Stimulated activated naive B cell treated with anti-CD40 and anti-IgM and Interleukin-4, amounts not matched to agents 10 μg/mL and 1 μg/mL and 100 μg/mL, for 72 hours (primary cell): ENCODE data around the gene VDAC2.
"Not testable (repeated sequence)": the region's sequence is repeated elsewhere in the genome, so short reads cannot be mapped to it uniquely, and the experiment has no call there.

Source experiments
- ATAC-seq, 2 donors: fragments of 150-1000 bp; cut with Tn5 transposase; replicated peaks; 2 replicates each; pipeline ENCODE4 v1.10.0; 2021; ENCODE audit warnings: moderate library complexity in 1 of 2
- DNase-seq: peaks from one replicate; pipeline ENCODE4 v3.0.0; 2021
- H3K27ac Mint-ChIP-seq: one replicate; pipeline ENCODE4 v1.8.0; 2022; ENCODE audit warnings: mild to moderate bottlenecking, mixed read lengths
- H3K27me3 Mint-ChIP-seq, 2 donors: one replicate each; pipeline ENCODE4 v1.8.0; 2022; ENCODE audit warnings: mixed read lengths in 2 of 2
- H3K36me3 Mint-ChIP-seq, 2 donors: one replicate each; pipeline ENCODE4 v1.8.0; 2022; ENCODE audit warnings: mixed read lengths in 2 of 2, mild to moderate bottlenecking in 1 of 2
- H3K4me1 Mint-ChIP-seq, 2 donors: one replicate each; pipeline ENCODE4 v1.8.0; 2022; ENCODE audit warnings: mixed read lengths in 2 of 2, mild to moderate bottlenecking in 1 of 2
- H3K4me3 Mint-ChIP-seq, 2 donors: one replicate each; pipeline ENCODE4 v1.8.0; 2022; ENCODE audit warnings: mild to moderate bottlenecking in 2 of 2, mixed read lengths in 2 of 2, moderate library complexity in 1 of 2
- H3K9me3 Mint-ChIP-seq, 2 donors: one replicate each; pipeline ENCODE4 v1.8.0; 2022; ENCODE audit warnings: mixed read lengths in 2 of 2, mild to moderate bottlenecking in 1 of 2

The VDAC2 gene

DNA sequence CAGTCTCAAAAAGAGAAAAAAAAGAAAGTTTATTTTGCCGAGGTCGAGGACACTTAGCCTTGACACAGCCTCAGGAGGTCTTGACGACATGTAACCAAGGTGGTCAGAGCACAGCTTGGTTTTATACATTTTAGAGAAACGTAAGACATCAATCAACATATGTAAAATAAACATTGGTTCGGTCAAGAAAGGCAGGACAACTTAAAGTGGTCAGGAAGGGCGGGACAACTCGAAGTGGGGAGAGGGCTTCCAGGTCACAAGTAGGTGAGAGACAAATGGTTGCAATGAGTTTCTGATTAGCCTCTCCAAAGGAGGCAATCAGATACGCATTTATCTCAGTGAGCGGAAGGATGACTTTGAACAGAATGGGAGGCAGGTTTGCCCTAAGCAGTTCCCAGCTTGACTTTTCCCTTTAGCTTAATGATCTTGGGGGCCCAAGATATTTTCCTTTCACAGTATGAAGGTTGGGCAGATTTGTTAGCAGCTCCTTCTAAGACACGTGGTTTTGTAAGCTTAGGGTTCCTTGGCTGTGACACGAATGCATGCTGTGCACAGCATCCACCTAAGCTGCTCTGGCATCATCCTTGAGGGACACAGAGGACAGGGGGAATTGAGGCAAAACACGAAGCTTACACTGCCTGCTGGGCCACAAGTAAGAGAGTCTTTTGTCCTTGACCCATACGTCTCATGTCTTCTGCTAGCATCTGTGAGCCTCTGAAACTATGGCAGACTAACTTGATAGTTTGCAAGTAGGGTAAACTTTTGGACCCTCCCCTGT, 3.3 kb upstream of the VDAC2 start:
- no peaks in the 10 kb centered on the region for H3K9me3 Mint-ChIP-seq
- H3K27ac Mint-ChIP-seq = no peak overlapping the region
- DNase-seq = no peak
- H3K27me3 Mint-ChIP-seq = no peaks in the 10 kb centered on the region
- H3K4me3 Mint-ChIP-seq = no peak overlapping the region
- no peak for ATAC-seq
- H3K4me1 Mint-ChIP-seq = peaks cover 8 to 21% of the 10 kb centered on the region in 2 donors
- H3K36me3 Mint-ChIP-seq = peaks cover 12 to 32% of the 10 kb centered on the region in 2 donors

DNA sequence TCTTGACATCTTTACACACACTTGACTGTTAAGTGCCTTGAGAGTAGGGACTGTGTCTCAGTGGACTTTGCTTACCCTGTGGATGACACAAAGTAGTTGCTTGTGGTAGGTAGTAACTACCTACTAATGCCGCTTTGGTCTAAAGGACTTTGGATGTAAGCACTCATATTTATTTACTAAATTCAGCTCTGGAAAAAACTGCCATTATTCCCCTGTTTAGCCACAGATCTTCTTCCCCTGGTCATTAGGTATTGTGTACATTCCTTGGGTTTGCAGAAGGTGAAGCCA, 2.8 kb upstream of the VDAC2 start:
- peaks cover 16 to 32% of the 10 kb centered on the region in 2 donors for H3K36me3 Mint-ChIP-seq
- no peak overlapping the region for H3K4me3 Mint-ChIP-seq
- H3K27me3 Mint-ChIP-seq = no peaks in the 10 kb centered on the region
- H3K9me3 Mint-ChIP-seq = no peaks in the 10 kb centered on the region
- ATAC-seq (no peak), DNase-seq (no peak)
- H3K4me1 Mint-ChIP-seq = peaks cover 8 to 26% of the 10 kb centered on the region in 2 donors
- no peak overlapping the region for H3K27ac Mint-ChIP-seq

DNA sequence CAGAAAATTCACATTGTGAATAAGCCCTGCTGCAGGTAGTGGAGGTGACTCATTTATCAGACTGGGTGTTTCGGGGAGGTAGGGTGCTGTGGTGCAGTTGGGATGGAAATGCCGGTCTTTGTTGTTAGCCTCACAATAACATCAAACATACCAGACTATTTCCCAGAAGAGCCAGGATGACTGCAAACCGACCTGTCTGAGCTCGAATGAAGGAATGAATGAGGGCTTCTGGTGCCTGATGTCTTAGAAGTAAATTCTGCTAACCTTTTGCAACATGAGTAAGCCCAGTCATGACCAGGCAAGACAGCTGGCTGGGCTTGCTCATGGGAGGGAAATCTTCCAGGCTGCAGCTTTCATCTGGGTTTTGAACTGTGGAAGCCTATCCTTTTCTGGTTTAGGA, 2.4 kb upstream of the VDAC2 start:
- DNase-seq = no peak

DNA sequence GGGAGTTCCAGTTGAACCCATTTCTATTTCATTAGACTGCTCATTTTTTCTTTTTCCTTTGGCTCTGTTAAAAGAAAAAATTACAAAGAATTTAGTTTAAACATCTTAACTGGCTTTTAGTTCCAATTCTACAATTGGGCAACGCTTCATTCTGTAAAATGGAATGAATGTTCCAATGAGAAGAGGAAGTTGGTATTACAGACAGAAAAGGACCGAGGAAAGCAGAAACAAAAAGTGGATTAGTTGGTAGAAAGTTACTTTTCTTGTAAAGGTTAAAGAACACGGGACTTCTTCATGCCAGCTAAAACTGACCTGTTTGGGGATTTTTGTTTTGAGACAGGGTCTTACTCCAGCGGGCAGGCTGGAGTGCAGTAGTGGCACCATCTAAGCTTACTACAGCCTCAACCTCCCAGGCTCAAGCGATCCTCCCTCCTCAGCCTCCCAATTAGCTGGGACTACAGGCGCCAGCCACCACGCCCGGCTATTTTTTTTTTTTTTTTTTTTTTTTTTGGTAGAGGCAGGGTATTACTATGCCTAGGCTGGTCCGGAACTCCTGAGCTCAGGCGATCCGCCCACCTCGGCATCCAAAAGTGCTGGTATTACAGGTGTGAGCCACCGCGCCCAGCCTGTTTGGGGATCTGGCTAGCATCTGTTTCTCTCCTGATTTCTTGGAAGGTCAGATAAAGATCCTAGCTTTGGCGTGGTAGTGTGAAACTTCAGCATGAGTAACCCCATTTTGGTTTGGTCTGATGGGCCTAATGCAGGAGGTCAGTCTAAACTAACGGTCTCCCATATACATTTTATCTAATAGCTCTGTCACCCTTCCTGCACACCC, 1.3 kb upstream of the VDAC2 start:
- ATAC-seq (peak in 1 of 2 donors; percentile 0), DNase-seq (no peak)
- H3K27me3 Mint-ChIP-seq = no peaks in the 10 kb centered on the region
- H3K27ac Mint-ChIP-seq = peak overlapping the region; percentile 99
- H3K36me3 Mint-ChIP-seq = peaks cover 19 to 36% of the 10 kb centered on the region in 2 donors
- H3K4me3 Mint-ChIP-seq = peak overlapping the region; percentile 93 to 96
- H3K4me1 Mint-ChIP-seq = peaks cover 10 to 37% of the 10 kb centered on the region in 2 donors
- no peaks in the 10 kb centered on the region for H3K9me3 Mint-ChIP-seq

More for the DNA sequence above, 2.4 kb upstream of the VDAC2 start:
- H3K9me3 Mint-ChIP-seq = no peaks in the 10 kb centered on the region
- H3K4me3 Mint-ChIP-seq = peak overlapping the region in 1 of 2 donors; percentile 33
- ATAC-seq = no peak
- no peaks in the 10 kb centered on the region for H3K27me3 Mint-ChIP-seq
- peaks cover 16 to 32% of the 10 kb centered on the region in 2 donors for H3K36me3 Mint-ChIP-seq
- peak overlapping the region; percentile 51 for H3K27ac Mint-ChIP-seq
- peaks cover 8 to 30% of the 10 kb centered on the region in 2 donors for H3K4me1 Mint-ChIP-seq

DNA sequence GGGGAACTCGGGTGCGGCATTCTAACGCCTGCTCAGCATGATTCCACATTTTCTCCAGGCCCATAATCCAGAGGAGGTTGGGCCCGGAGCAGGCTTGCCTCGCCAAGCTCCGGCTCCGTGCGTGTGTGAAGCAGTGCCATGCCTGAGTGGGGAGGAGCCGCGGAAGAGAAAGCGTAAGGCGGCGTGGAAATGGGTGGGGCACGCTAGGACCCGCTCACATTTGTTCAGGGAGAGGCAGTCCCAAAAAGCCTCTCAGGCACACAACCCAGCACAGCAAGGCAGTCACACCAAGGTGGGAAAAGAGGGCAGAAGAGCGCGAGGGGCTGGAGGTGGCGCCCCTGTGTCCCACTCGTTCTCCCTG, 695 bp upstream of the VDAC2 start:
- H3K4me3 Mint-ChIP-seq = peak overlapping the region; percentile 93 to 96
- H3K36me3 Mint-ChIP-seq = peaks cover 18 to 38% of the 10 kb centered on the region in 2 donors
- peaks cover 10 to 43% of the 10 kb centered on the region in 2 donors for H3K4me1 Mint-ChIP-seq
- no peaks in the 10 kb centered on the region for H3K9me3 Mint-ChIP-seq
- ATAC-seq (peak; percentile 70 to 74), DNase-seq (peak; percentile 74)
- no peaks in the 10 kb centered on the region for H3K27me3 Mint-ChIP-seq
- peak overlapping the region; percentile 99 for H3K27ac Mint-ChIP-seq

DNA sequence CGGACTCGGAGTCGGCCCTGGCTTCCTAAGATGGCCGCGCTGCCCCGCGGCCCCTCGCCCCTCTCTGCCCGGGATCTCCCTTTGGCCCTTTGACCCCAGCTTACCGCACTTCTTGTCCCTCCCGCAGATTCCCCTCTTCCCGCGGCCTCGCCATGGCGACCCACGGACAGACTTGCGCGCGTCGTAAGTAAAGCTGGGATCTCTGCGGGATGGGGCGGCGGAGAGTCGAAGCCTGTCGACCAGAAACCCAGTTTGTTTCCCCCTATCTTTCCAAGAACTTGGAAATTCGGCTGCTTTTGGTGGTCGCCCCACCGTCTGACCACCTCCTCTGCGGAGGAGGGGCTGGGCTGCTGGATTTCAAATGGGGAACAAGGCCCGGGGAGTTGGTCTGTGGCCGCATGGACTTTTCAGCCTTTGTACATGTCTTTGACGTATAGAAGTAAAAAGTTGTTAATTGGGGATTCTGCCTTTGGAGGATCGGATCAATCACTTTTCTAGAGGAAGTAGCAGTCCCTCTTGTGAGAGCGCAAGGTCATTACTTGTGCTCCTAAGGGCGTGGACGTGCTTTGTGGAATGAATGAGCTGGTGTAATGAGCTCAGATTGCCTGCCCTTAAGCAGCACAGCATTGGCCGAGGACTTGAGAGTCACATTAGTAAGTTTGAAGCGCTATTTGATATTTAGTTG, 553 bp downstream of the VDAC2 start:
- ATAC-seq (peak in 1 of 2 donors; percentile 12), DNase-seq (peak; percentile 11)
- peaks cover 13 to 48% of the 10 kb centered on the region in 2 donors for H3K4me1 Mint-ChIP-seq
- peaks cover 16 to 34% of the 10 kb centered on the region in 2 donors for H3K36me3 Mint-ChIP-seq
- H3K4me3 Mint-ChIP-seq = peak overlapping the region; percentile 93 to 96
- no peaks in the 10 kb centered on the region for H3K27me3 Mint-ChIP-seq
- no peaks in the 10 kb centered on the region for H3K9me3 Mint-ChIP-seq
- peak overlapping the region; percentile 99 for H3K27ac Mint-ChIP-seq

DNA sequence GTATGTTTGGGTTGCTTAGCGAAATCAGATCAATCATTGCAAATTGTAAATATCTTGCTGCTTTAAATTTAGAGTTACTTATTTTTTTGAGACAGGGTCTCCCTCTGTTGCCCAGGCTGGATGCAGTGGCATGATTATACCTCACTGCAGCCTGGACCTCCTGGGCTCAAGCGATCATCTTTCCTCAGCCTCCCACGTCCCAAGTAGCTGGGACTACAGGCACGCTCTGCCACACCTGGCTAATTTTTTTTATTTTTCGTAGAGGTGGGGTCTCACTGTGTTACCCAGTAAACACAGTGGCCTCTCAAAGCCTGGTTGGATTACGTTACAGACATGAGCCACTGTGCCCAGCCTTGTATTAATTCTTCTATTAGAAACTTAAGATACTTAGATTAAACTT, 1.7 kb downstream of the VDAC2 start:
- Mint-ChIP-seq H3K27ac (peak overlapping the region; percentile 14), H3K4me1 (peaks cover 14 to 50% of the 10 kb centered on the region in 2 donors), H3K36me3 (peaks cover 17 to 39% of the 10 kb centered on the region in 2 donors), H3K4me3 (peak overlapping the region; percentile 70 to 93), H3K9me3 (no peaks in the 10 kb centered on the region), H3K27me3 (no peaks in the 10 kb centered on the region)
- DNase-seq (no peak), ATAC-seq (no peak)

DNA sequence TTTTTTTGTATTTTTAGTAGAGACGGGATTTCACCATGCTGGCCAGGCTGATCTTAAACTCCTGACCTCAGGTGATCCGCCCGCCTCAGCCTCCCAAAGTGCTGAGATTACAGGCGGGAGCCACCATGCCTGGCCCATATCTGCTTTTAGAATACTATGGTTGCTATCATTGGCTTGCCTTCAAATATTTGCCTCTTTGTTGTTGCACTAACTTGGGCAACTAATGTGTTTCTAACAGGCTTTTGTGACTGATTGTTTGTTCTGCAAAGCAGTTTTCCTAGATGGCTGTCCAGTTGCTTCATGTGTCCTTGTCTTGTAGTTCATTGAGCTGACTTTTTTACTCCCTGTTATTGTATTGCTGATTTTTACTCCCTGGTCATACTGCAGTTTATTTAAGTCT, 9.7 kb downstream of the VDAC2 start:
- Mint-ChIP-seq H3K4me3 (no peak overlapping the region), H3K27me3 (no peaks in the 10 kb centered on the region), H3K27ac (no peak overlapping the region), H3K4me1 (peaks cover 18 to 41% of the 10 kb centered on the region in 2 donors), H3K9me3 (no peaks in the 10 kb centered on the region), H3K36me3 (peaks cover 36 to 48% of the 10 kb centered on the region in 2 donors)
- ATAC-seq = no peak
- no peak for DNase-seq

DNA sequence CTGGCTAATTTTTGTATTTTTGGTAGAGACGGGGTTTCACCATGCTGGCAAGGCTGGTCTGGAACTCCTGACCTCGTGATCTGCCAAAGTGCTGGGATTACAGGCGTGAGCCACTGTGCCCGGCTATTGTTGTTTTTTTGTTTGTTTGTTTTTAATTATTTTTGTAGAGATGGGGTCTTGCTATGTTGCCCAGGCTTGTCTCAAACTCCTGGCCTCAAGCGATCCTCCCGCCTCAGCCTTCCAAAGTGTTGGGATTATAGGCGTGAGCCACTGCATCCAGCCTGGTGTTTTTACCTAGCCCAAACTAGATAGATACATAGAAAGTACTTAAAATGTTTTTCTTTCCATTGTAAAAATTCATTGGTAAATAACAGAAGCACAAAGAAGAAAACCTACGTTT, 10.9 kb downstream of the VDAC2 start:
- peaks cover 35 to 50% of the 10 kb centered on the region in 2 donors for H3K36me3 Mint-ChIP-seq
- not testable (repeated sequence) for H3K27ac Mint-ChIP-seq

DNA sequence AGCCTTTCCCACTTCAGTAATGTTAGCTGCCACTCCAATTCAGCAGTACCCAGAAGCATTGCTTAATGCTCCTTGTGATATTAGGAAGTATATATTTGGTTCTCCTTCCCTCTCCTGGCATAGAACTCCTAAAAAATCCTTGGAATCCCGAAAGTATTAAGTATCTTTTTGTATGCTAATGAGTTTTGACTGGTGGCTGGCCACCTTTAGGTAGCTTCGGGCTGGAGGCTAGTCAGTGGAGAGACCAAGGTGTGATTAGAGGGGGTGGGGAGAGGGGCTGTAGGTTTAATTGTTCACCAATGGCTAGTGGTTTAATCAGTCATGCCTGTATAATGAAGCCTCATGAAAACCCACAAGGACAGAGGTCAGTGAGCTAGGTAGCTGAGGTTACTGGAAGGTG, 12.9 kb downstream of the VDAC2 start:
- Mint-ChIP-seq H3K4me1 (peaks cover 18 to 56% of the 10 kb centered on the region in 2 donors), H3K27ac (peak overlapping the region; percentile 38), H3K36me3 (peaks cover 37 to 57% of the 10 kb centered on the region in 2 donors)

More for the DNA sequence above, 10.9 kb downstream of the VDAC2 start:
- not testable (repeated sequence) for H3K4me3 Mint-ChIP-seq, H3K9me3 Mint-ChIP-seq, DNase-seq, ATAC-seq, H3K27me3 Mint-ChIP-seq
- H3K4me1 Mint-ChIP-seq = peaks cover 16 to 45% of the 10 kb centered on the region in 2 donors

DNA sequence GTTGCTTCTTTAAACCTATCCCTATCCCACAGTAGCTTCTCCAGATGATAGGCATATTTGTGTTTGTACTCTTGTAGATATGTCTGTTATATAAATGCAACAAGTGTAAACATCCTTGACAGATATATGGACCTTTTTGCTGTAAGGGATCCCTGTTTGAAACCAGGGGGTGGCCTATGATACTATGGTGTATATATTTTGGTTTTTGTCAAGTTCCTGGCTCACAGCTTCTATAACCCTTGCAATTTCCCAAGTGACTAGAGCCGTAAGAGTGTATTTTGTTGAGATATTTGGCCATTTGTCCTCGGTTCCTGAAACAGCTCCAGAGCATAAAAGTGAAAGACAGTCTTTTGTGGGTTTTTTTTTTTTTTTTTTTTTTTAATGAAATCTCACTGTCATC, 15.5 kb downstream of the VDAC2 start:
- ATAC-seq = no peak
- Mint-ChIP-seq H3K27me3 (no peaks in the 10 kb centered on the region), H3K9me3 (no peaks in the 10 kb centered on the region), H3K4me1 (peaks cover 19 to 72% of the 10 kb centered on the region in 2 donors), H3K27ac (no peak overlapping the region), H3K36me3 (peaks cover 37 to 58% of the 10 kb centered on the region in 2 donors), H3K4me3 (no peak overlapping the region)
- no peak for DNase-seq

More for the DNA sequence above, 12.9 kb downstream of the VDAC2 start:
- no peaks in the 10 kb centered on the region for H3K9me3 Mint-ChIP-seq
- H3K4me3 Mint-ChIP-seq = no peak overlapping the region
- DNase-seq (no peak), ATAC-seq (no peak)
- H3K27me3 Mint-ChIP-seq = no peaks in the 10 kb centered on the region

DNA sequence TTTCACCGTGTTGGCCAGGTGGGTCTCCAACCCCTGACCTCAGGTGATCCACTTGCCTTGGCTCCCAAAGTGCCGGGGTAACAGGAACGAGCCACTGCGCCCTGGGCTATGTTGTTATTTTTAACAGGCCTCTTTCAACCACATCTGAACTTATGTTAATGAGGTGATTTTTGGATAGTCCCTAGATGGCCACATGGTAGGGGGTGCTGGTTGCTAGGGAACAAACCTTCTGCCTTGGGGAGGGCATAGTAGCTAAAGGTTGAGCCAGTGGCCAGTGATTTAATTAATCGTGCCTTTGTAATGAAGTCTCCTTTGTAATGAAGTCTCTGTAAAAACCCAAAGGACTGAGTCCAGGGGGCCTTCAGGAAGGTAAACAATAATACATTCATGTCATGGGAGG, 16.1 kb downstream of the VDAC2 start:
- ATAC-seq (peak; percentile 33 to 35), DNase-seq (no peak)
- Mint-ChIP-seq H3K27me3 (no peaks in the 10 kb centered on the region), H3K9me3 (no peaks in the 10 kb centered on the region), H3K27ac (peak overlapping the region; percentile 15), H3K4me1 (peaks cover 19 to 72% of the 10 kb centered on the region in 2 donors), H3K36me3 (peaks cover 36 to 58% of the 10 kb centered on the region in 2 donors), H3K4me3 (no peak overlapping the region)

DNA sequence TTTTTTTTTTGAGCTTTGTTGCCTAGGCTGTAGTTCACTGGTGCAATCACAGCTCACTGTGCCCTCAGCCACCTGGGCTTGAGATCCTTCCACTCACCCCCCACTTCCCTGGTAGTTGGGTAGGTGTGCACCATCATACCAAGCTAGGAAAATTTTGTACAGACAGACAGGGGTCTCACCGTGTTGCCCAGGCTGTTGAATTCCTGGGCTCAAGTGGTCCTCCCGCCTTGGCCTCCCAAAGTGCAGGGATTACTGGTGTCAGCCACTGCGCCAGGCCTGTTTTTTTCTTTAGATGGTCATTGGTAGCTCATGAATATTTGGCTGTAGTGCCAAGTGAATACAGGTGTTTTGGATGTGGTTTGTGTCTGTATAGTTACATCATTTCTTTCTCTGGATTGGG, 17.7 kb downstream of the VDAC2 start:
- Mint-ChIP-seq H3K9me3 (no peaks in the 10 kb centered on the region), H3K4me3 (no peak overlapping the region), H3K36me3 (peaks cover 42 to 57% of the 10 kb centered on the region in 2 donors), H3K27ac (peak overlapping the region; percentile 88), H3K4me1 (peaks cover 19 to 63% of the 10 kb centered on the region in 2 donors), H3K27me3 (no peaks in the 10 kb centered on the region)
- no peak for ATAC-seq
- no peak for DNase-seq

DNA sequence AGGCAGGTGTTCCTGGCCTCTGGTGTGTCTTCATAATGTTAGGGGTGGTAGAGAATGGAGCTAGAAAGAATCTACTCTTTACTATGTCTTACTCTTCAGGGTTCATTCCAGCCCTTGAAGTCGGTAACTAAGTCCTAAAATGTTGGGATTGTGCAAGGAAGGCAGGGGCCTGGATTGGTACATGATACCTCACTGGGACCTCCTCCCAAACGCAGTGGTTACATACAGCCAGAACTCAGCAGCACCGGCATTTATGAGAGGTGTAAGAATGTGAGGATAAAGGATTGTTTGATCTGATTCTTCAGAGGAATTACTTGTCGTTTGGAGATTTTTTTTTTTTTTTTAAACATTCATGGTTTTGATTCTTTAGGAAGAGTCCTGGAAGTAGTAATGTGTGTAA, 18.2 kb downstream of the VDAC2 start:
- H3K4me1 Mint-ChIP-seq = peaks cover 22 to 63% of the 10 kb centered on the region in 2 donors

More for the DNA sequence above, 18.2 kb downstream of the VDAC2 start:
- Mint-ChIP-seq H3K27ac (peak overlapping the region; percentile 88), H3K27me3 (no peaks in the 10 kb centered on the region), H3K36me3 (peaks cover 47 to 56% of the 10 kb centered on the region in 2 donors), H3K9me3 (no peaks in the 10 kb centered on the region), H3K4me3 (no peak overlapping the region)
- no peak for DNase-seq
- no peak for ATAC-seq
